ENCODE measurements around the gene HEG1.

The HEG1 gene

GRCh38 chr3:125014570-125015179, 41.1 kb downstream of the HEG1 start:
- no peak for DNase-seq (ENCODE audit: low spot score)

- DNase-seq (ENCODE audit: low spot score), result no peak
These were observed 42.7 kb downstream of the HEG1 start for GRCh38 chr3:125013095-125013494.

GRCh38 chr3:125011941-125012340, 43.9 kb downstream of the HEG1 start:
- DNase-seq (ENCODE audit: low spot score), result no peak

GRCh38 chr3:125010393-125010792, 45.4 kb downstream of the HEG1 start:
- no peak for DNase-seq (ENCODE audit: low spot score)

GRCh38 chr3:125008766-125009165, 47.0 kb downstream of the HEG1 start:
- DNase-seq (ENCODE audit: low spot score), result no peak

- DNase-seq (ENCODE audit: low spot score), result no peak
These were observed 49.5 kb downstream of the HEG1 start for GRCh38 chr3:125006291-125006731.

GRCh38 chr3:125005676-125006075, 50.1 kb downstream of the HEG1 start:
- DNase-seq (ENCODE audit: low spot score), result no peak

GRCh38 chr3:125005222-125005621, 50.6 kb downstream of the HEG1 start:
- DNase-seq (ENCODE audit: low spot score), result no peak

GRCh38 chr3:125003859-125004595, 51.8 kb downstream of the HEG1 start:
- DNase-seq (ENCODE audit: low spot score), result no peak

- DNase-seq (ENCODE audit: low spot score), result no peak
These were observed 52.4 kb downstream of the HEG1 start for GRCh38 chr3:125003369-125003853.

GRCh38 chr3:125002414-125003368, 53.1 kb downstream of the HEG1 start:
- no peak for DNase-seq (ENCODE audit: low spot score)

GRCh38 chr3:125001557-125002413, 54.0 kb downstream of the HEG1 start:
- no peak for DNase-seq (ENCODE audit: low spot score)

GRCh38 chr3:125000661-125001060, 55.1 kb downstream of the HEG1 start:
- DNase-seq (ENCODE audit: low spot score), result no peak

- DNase-seq (ENCODE audit: low spot score), result no peak
These were observed 55.8 kb downstream of the HEG1 start for GRCh38 chr3:124999897-125000435.

GRCh38 chr3:124999317-124999716, 56.5 kb downstream of the HEG1 start:
- DNase-seq (ENCODE audit: low spot score), result no peak

- no peak for DNase-seq (ENCODE audit: low spot score)
These were observed 57.6 kb downstream of the HEG1 start for GRCh38 chr3:124998247-124998630.

- no peak for DNase-seq (ENCODE audit: low spot score)
These were observed 58.2 kb downstream of the HEG1 start for GRCh38 chr3:124997303-124998246.

GRCh38 chr3:124995460-124995994, 60.3 kb downstream of the HEG1 start:
- DNase-seq (ENCODE audit: low spot score), result peak; percentile 4

- DNase-seq (ENCODE audit: low spot score), result no peak
These were observed 62.3 kb downstream of the HEG1 start for GRCh38 chr3:124993466-124993865.

GRCh38 chr3:124992041-124992440, 63.8 kb downstream of the HEG1 start:
- DNase-seq (ENCODE audit: low spot score), result no peak
